HepG2 (cell line): ENCODE measurements around the gene LAG3. TPM values are rescaled to one million over a fixed set of nuclear protein-coding genes. Genes with fewer than 3 reads are reported as not detected.

Source experiments
- ATAC-seq: fragments of 200-7000 bp; cut with Tn5 transposase; 3 replicates; pipeline ENCODE4 v1.9.1; 2020; ENCODE audit warnings: mild to moderate bottlenecking, moderate library complexity
- BruUV-seq: library from RNA; stranded (reverse); fragments of 400-500 nt; replicated peaks from 2 replicates; lab custom pipeline; 2021; lab: Mats Ljungman, UMichigan
- CTCF ChIA-PET: fragments of 300-600 bp; formaldehyde crosslinking; extraction: SDS; loops from one replicate; lab custom pipeline; 2021; ENCODE audit warnings: low total read pairs, inconsistent platforms, low intra/inter-chr PET ratio; lab: Yijun Ruan, JAX
- POLR2A ChIA-PET: fragments of 350-600 bp; sonication (Branson Sonifier 250); formaldehyde crosslinking; loops from one replicate; lab custom pipeline; 2020; ENCODE audit warnings: antibody characterized with exemption, inconsistent platforms; lab: Yijun Ruan, JAX
- DNase-seq: peaks from one replicate; pipeline ENCODE4 v3.0.0-alpha.2; 2015; ENCODE audit warnings: low spot score
- FAIRE-seq: peaks from 3 replicates; lab custom pipeline; 2011; peaks lifted over from hg19 to GRCh38; lab: Jason Lieb, UNC
- H2AFZ ChIP-seq: one replicate; pipeline ENCODE4 v1.6.1; 2011; ENCODE audit warnings: low read length, inconsistent platforms
- H3K27ac ChIP-seq: fragments of 300-600 bp; 3 replicates; pipeline ENCODE4 v1.8.0; 2011; ENCODE audit warnings: mixed run types, mild to moderate bottlenecking, mixed read lengths, low read length, inconsistent platforms; ENCODE audit not compliant: insufficient read depth; ENCODE audit errors: extremely low read length
- H3K27me3 ChIP-seq, 2 experiments: fragments of 200-600 bp in 1 of 2; 2 replicates in 1 of 2; 3 replicates in 1 of 2; pipeline versions ENCODE4 v1.6.0 to v1.8.0; 2011; ENCODE audit warnings: low read length in 2 of 2, mild to moderate bottlenecking in 2 of 2, moderate library complexity in 2 of 2, inconsistent platforms in 1 of 2; ENCODE audit not compliant: insufficient read depth in 2 of 2, control insufficient read depth in 1 of 2
- H3K36me3 ChIP-seq, 2 experiments: fragments of 200-600 bp in 1 of 2; replicated peaks in 1 of 2; 2 replicates in 1 of 2; 3 replicates in 1 of 2; pipeline versions ENCODE4 v1.5.1 to v1.8.0; 2011; ENCODE audit warnings: low read length in 2 of 2, inconsistent platforms in 1 of 2; ENCODE audit not compliant: insufficient read depth in 2 of 2, control insufficient read depth in 1 of 2
- H3K4me1 ChIP-seq: 2 replicates; pipeline ENCODE4 v1.5.1; 2012; ENCODE audit warnings: low read length, inconsistent platforms; ENCODE audit not compliant: insufficient read depth
- H3K4me2 ChIP-seq: 2 replicates; pipeline ENCODE4 v1.6.0; 2011; ENCODE audit warnings: low read depth, low read length, inconsistent platforms
- H3K4me3 ChIP-seq, 3 experiments: fragments of 200-600 bp in 1 of 3; sonication (generic), shearing (Covaris generic) in 1 of 3; replicated peaks in 1 of 3; 2 replicates each; pipeline ENCODE4 v1.5.1; 2011 to 2016; ENCODE audit warnings: low read length in 3 of 3, inconsistent platforms in 2 of 3, low read depth in 2 of 3, mild to moderate bottlenecking in 2 of 3, control low read depth in 1 of 3, mixed read lengths in 1 of 3; ENCODE audit not compliant: insufficient read depth in 1 of 3
- H3K79me2 ChIP-seq: one replicate; pipeline ENCODE4 v1.6.1; 2011; ENCODE audit warnings: low read length, inconsistent platforms; ENCODE audit not compliant: insufficient read depth
- H3K9ac ChIP-seq: 2 replicates; pipeline ENCODE4 v1.6.0; 2011; ENCODE audit warnings: mild to moderate bottlenecking, low read depth, low read length, inconsistent platforms; ENCODE audit not compliant: insufficient read depth
- H3K9me3 ChIP-seq: 2 replicates; pipeline ENCODE4 v1.5.1; 2012; ENCODE audit warnings: mild to moderate bottlenecking, low read length
- H4K20me1 ChIP-seq: 2 replicates; pipeline ENCODE4 v1.6.0; 2011; ENCODE audit warnings: inconsistent platforms, mild to moderate bottlenecking, low read length, moderate library complexity; ENCODE audit not compliant: insufficient read depth
- FOSL2 ChIP-seq: sonication (generic); formaldehyde crosslinking; IDR thresholded peaks from 2 replicates; pipeline ENCODE4 v1.4.0; 2020; ENCODE audit warnings: missing genetic modification reagents
- HCFC1 ChIP-seq: fragments of 150-350 bp; IDR thresholded peaks from 2 replicates; pipeline ENCODE4 v1.6.1; 2014; ENCODE audit warnings: low read depth, low read length
- IRF9 ChIP-seq: sonication (generic); formaldehyde crosslinking; IDR thresholded peaks from 2 replicates; pipeline ENCODE4 v1.8.0; 2022; ENCODE audit warnings: missing genetic modification reagents, mild to moderate bottlenecking, borderline replicate concordance
- MBD4 ChIP-seq: IDR thresholded peaks from 2 replicates; pipeline ENCODE4 v1.6.1; 2012; ENCODE audit warnings: low read length, inconsistent platforms, borderline replicate concordance
- MED13 ChIP-seq: sonication (generic); formaldehyde crosslinking; IDR thresholded peaks from 2 replicates; pipeline ENCODE4 v1.5.0; 2020; ENCODE audit warnings: missing genetic modification reagents
- MEIS2 ChIP-seq: sonication (generic); formaldehyde crosslinking; IDR thresholded peaks from 2 replicates; pipeline ENCODE4 v1.9.0; 2021; ENCODE audit warnings: mild to moderate bottlenecking, missing genetic modification reagents
- NFATC3 ChIP-seq: sonication (generic); formaldehyde crosslinking; IDR thresholded peaks from 2 replicates; pipeline ENCODE4 v1.5.1; 2020; ENCODE audit warnings: mild to moderate bottlenecking, missing genetic modification reagents
- NR2F2 ChIP-seq: IDR thresholded peaks from 2 replicates; pipeline ENCODE4 v1.6.1; 2012; ENCODE audit warnings: low read depth, inconsistent platforms, borderline replicate concordance
- ONECUT2 ChIP-seq: sonication (generic); formaldehyde crosslinking; IDR thresholded peaks from 2 replicates; pipeline ENCODE4 v1.4.0; 2020; ENCODE audit warnings: missing genetic modification reagents
- PHF21A ChIP-seq: sonication (generic); formaldehyde crosslinking; IDR thresholded peaks from 2 replicates; pipeline ENCODE4 v1.5.0; 2020; ENCODE audit warnings: mild to moderate bottlenecking, missing genetic modification reagents
- POLR2G ChIP-seq: fragments of 200-400 bp; formaldehyde crosslinking; IDR thresholded peaks from 2 replicates; pipeline ENCODE4 v1.6.1; 2018; ENCODE audit warnings: mild to moderate bottlenecking, low read depth, low read length, moderate library complexity
- RBAK ChIP-seq: sonication (generic); formaldehyde crosslinking; IDR thresholded peaks from 2 replicates; pipeline ENCODE4 v1.5.1; 2020; ENCODE audit warnings: mild to moderate bottlenecking, missing genetic modification reagents
- TOE1 ChIP-seq: sonication (generic); formaldehyde crosslinking; IDR thresholded peaks from 2 replicates; pipeline ENCODE4 v1.4.0; 2020; ENCODE audit warnings: mild to moderate bottlenecking, missing genetic modification reagents
- TOPORS ChIP-seq: sonication (generic); formaldehyde crosslinking; IDR thresholded peaks from 2 replicates; pipeline ENCODE4 v1.8.0; 2023; ENCODE audit warnings: mild to moderate bottlenecking, missing genetic modification reagents
- ZFP37 ChIP-seq: sonication (generic); formaldehyde crosslinking; IDR thresholded peaks from 2 replicates; pipeline ENCODE4 v1.4.0; 2020; ENCODE audit warnings: missing genetic modification reagents, borderline replicate concordance
- ZMYM4 ChIP-seq: sonication (generic); formaldehyde crosslinking; IDR thresholded peaks from 2 replicates; pipeline ENCODE4 v1.8.1; 2023; ENCODE audit warnings: mild to moderate bottlenecking, missing genetic modification reagents
- ZNF224 ChIP-seq: sonication (generic); formaldehyde crosslinking; IDR thresholded peaks from 2 replicates; pipeline ENCODE4 v1.5.0; 2020; ENCODE audit warnings: mild to moderate bottlenecking, missing genetic modification reagents
- ZNF230 ChIP-seq: sonication (generic); formaldehyde crosslinking; IDR thresholded peaks from 2 replicates; pipeline ENCODE4 v1.4.0; 2020; ENCODE audit warnings: mild to moderate bottlenecking, missing genetic modification reagents
- ZNF296 ChIP-seq: sonication (generic); formaldehyde crosslinking; conservative IDR thresholded peaks from 2 replicates; pipeline ENCODE4 v1.5.0; 2020; ENCODE audit warnings: mild to moderate bottlenecking, missing genetic modification reagents
- ZNF354B ChIP-seq: sonication (generic); formaldehyde crosslinking; IDR thresholded peaks from 2 replicates; pipeline ENCODE4 v1.8.0; 2022; ENCODE audit warnings: mild to moderate bottlenecking, missing genetic modification reagents
- ZNF468 ChIP-seq: sonication (generic); formaldehyde crosslinking; IDR thresholded peaks from 2 replicates; pipeline ENCODE4 v1.8.0; 2022; ENCODE audit warnings: mild to moderate bottlenecking, moderate library complexity, missing genetic modification reagents
- ZNF570 ChIP-seq: sonication (generic); formaldehyde crosslinking; IDR thresholded peaks from 2 replicates; pipeline ENCODE4 v1.4.0; 2020; ENCODE audit warnings: mild to moderate bottlenecking, missing genetic modification reagents, borderline replicate concordance
- ZNF709 ChIP-seq: sonication (generic); formaldehyde crosslinking; IDR thresholded peaks from 2 replicates; pipeline ENCODE4 v1.5.0; 2020; ENCODE audit warnings: mild to moderate bottlenecking, missing genetic modification reagents
- ZNF879 ChIP-seq: sonication (generic); formaldehyde crosslinking; IDR thresholded peaks from 2 replicates; pipeline ENCODE4 v1.8.1; 2023; ENCODE audit warnings: missing genetic modification reagents
- ZSCAN31 ChIP-seq: sonication (generic); formaldehyde crosslinking; IDR thresholded peaks from 2 replicates; pipeline ENCODE4 v1.5.0; 2020; ENCODE audit warnings: low read depth, mild to moderate bottlenecking, missing genetic modification reagents
- ZUFSP ChIP-seq: sonication (generic); formaldehyde crosslinking; IDR thresholded peaks from 2 replicates; pipeline ENCODE4 v1.9.0; 2021; ENCODE audit warnings: missing genetic modification reagents, mild to moderate bottlenecking, borderline replicate concordance
- WGBS: methylation state at CpG from one replicate; pipeline ENCODE4 v1.1.6; 2017; ENCODE audit warnings: low lambda C conversion rate; 5-methylcytosine and 5-hydroxymethylcytosine counted together
- in situ Hi-C: cut with HindIII; loops from 2 replicates; pipeline ENCODE4 v1.10.0; 2017; ENCODE audit warnings: low pct_unique_long_range_greater_than_20kb; ENCODE audit not compliant: extremely low pct_ligation_motif_present
- intact Hi-C: fragments of 100-400 bp; cut with micrococcal nuclease; formaldehyde crosslinking; loops from one replicate; pipeline ENCODE4 v1.10.0; 2022; ENCODE audit not compliant: unreplicated experiment
- polyA plus RNA-seq, 8 experiments: library from polyadenylated mRNA; depleted of rRNA in 3 of 8; stranded (reverse) in 7 of 8; unstranded in 1 of 8; fragments of >200 nt; fragmentation: Illumina TruSeq in 4 of 8; extraction: Trizol in 4 of 8; gene quantifications; 2 replicates each; pipeline versions ENCODE4 v1.2.1 to v1.2.3, GENCODE V29; 2011 to 2016; ENCODE audit warnings: low read depth in 4 of 8, missing spikeins in 1 of 8, mixed read lengths in 1 of 8; ENCODE audit not compliant: insufficient read depth in 1 of 8
- total RNA-seq, 5 experiments: library from RNA; depleted of rRNA; stranded (reverse); fragments of >200 nt; fragmentation: Illumina TruSeq; extraction: Trizol; gene quantifications; 2 replicates each; pipeline ENCODE4 v1.2.3, GENCODE V29; 2016; ENCODE audit warnings: low read depth in 1 of 5

LAG3 gene
- total and polyA plus RNA-seq, 2 of the 13 experiments (the other 11 are each of a cell fraction or from before 2014, with no cell fraction given) = 0.11 to 0.26 TPM

- H3K27me3 ChIP-seq = no peaks in the 10 kb centered on the region; a peak in 1 of 5 replicates
- H2AFZ ChIP-seq = no peak overlapping the region
- H3K36me3 ChIP-seq = no peaks in the 10 kb centered on the region
- no TSS peak for BruUV-seq
- DNase-seq = no peak
- peak overlapping the region; percentile 74 for H3K27ac ChIP-seq
- H3K4me2 ChIP-seq = peak overlapping the region; percentile 78
- H3K4me1 ChIP-seq = peaks cover 53% of the 10 kb centered on the region
- peak overlapping the region; percentile 57 for H3K9ac ChIP-seq
- intact Hi-C loops = no loop called here
- 93% methylated on average over 11 of the region's 13 CpGs for WGBS
- ChIA-PET POLR2A (interaction anchor here (1.0 to 2.6 kb wide), 13 partner anchors 11 to 299 kb away, joined by 3 to 25 read pairs (median 4); partner anchors contain the start of genes CDCA3, COPS7A, GAPDH and GPR162), CTCF (no interaction called here)
- no peak for FAIRE-seq
- no peak for ATAC-seq
- no peaks in the 10 kb centered on the region for H3K9me3 ChIP-seq
- in situ Hi-C loops = no loop called here
- peak overlapping the region in 1 of 3 experiments; percentile 58; a peak in 2 of 6 replicates for H3K4me3 ChIP-seq
- no peaks in the 10 kb centered on the region for H3K79me2 ChIP-seq
- no peaks in the 10 kb centered on the region for H4K20me1 ChIP-seq
- no peak for TF ChIP-seq HCFC1
- no peak for TF ChIP-seq ZNF879 (CRISPR knock-in tag)
- TF ChIP-seq POLR2G = no peak
- no peak for TF ChIP-seq ONECUT2
- TF ChIP-seq TOE1 (CRISPR knock-in tag) = no peak
- 0 out of 2 replicates have a peak, but pooled peaks have one; percentile 20 for TF ChIP-seq RBAK (CRISPR knock-in tag)
- no peak for TF ChIP-seq ZNF468 (CRISPR knock-in tag)
- TF ChIP-seq MED13 = no peak
- TF ChIP-seq MEIS2 (CRISPR knock-in tag) = no peak
- no peak for TF ChIP-seq MBD4
- TF ChIP-seq ZMYM4 (CRISPR knock-in tag) = no peak
- no peak for TF ChIP-seq FOSL2 (CRISPR knock-in tag)
- TF ChIP-seq ZSCAN31 (CRISPR knock-in tag) = no peak
- no peak for TF ChIP-seq ZNF354B (CRISPR knock-in tag)
- no peak for TF ChIP-seq ZNF224
- no peak for TF ChIP-seq NR2F2
- no peak; the same call in 1 of the 2 replicates for TF ChIP-seq TOPORS (CRISPR knock-in tag)
- TF ChIP-seq ZNF230 (CRISPR knock-in tag) = 0 out of 2 replicates have a peak, but pooled peaks have one; percentile 0
- TF ChIP-seq IRF9 (CRISPR knock-in tag) = 0 out of 2 replicates have a peak, but pooled peaks have one; percentile 60
- TF ChIP-seq ZNF296 = 0 out of 2 replicates have a peak, but pooled peaks have one; percentile 4
- no peak for TF ChIP-seq PHF21A (CRISPR knock-in tag)
- TF ChIP-seq ZUFSP (CRISPR knock-in tag) = no peak
- no peak for TF ChIP-seq ZFP37
- TF ChIP-seq ZNF709 = no peak
- no peak for TF ChIP-seq ZNF570 (CRISPR knock-in tag)
- no peak for TF ChIP-seq NFATC3
Measured at GRCh38 chr12:6791931-6792520, 19.7 kb downstream of the LAG3 start.
